HepG2 (cell line): ENCODE data around the gene MRPL54. TPM values are rescaled to one million over a fixed set of nuclear protein-coding genes. Genes with fewer than 3 reads are reported as not detected.
A peak's percentile ranks its signal among the peaks of the same experiment; 100 is the strongest.

ENCODE experiments used
- BRCA1 ChIP-seq: sonication (generic); formaldehyde crosslinking; IDR thresholded peaks from 2 replicates; pipeline ENCODE4 v1.4.0; 2020; ENCODE audit warnings: missing genetic modification reagents
- FUBP1 ChIP-seq: sonication (generic); formaldehyde crosslinking; IDR thresholded peaks from 2 replicates; pipeline ENCODE4 v1.5.1; 2020; ENCODE audit warnings: missing genetic modification reagents, mild to moderate bottlenecking, borderline replicate concordance
- GPN1 ChIP-seq: sonication (generic); formaldehyde crosslinking; IDR thresholded peaks from 2 replicates; pipeline ENCODE4 v1.5.1; 2020; ENCODE audit warnings: missing genetic modification reagents, borderline replicate concordance
- HOXD1 ChIP-seq: sonication (generic); formaldehyde crosslinking; IDR thresholded peaks from 2 replicates; pipeline ENCODE4 v1.5.0; 2020; ENCODE audit warnings: missing genetic modification reagents
- POGK ChIP-seq: sonication (generic); formaldehyde crosslinking; conservative IDR thresholded peaks from 2 replicates; pipeline ENCODE4 v1.8.0; 2022; ENCODE audit warnings: mild to moderate bottlenecking, moderate library complexity, missing genetic modification reagents
- POLR2AphosphoS2 ChIP-seq: IDR thresholded peaks from 2 replicates; pipeline ENCODE4 v1.6.1; 2011; ENCODE audit warnings: low read depth, low read length, improper control_type of control experiment
- PRMT3 ChIP-seq: sonication (generic); formaldehyde crosslinking; IDR thresholded peaks from 2 replicates; pipeline ENCODE4 v1.8.1; 2022; ENCODE audit warnings: low read depth, mild to moderate bottlenecking, moderate library complexity, missing genetic modification reagents, borderline replicate concordance
- PTBP1 ChIP-seq: fragments of 200-400 bp; formaldehyde crosslinking; IDR thresholded peaks from 2 replicates; pipeline ENCODE4 v1.6.1; 2018; ENCODE audit warnings: low read length, low read depth; ENCODE audit not compliant: poor library complexity, severe bottlenecking
- RARA ChIP-seq: IDR thresholded peaks from 2 replicates; pipeline ENCODE4 v1.6.1; 2016; ENCODE audit warnings: missing genetic modification reagents, missing compliant biosample characterization
- TGIF2 ChIP-seq: IDR thresholded peaks from 2 replicates; pipeline ENCODE4 v1.6.1; 2016; ENCODE audit warnings: control low read depth, missing compliant biosample characterization
- TP53 ChIP-seq: sonication (generic); formaldehyde crosslinking; conservative IDR thresholded peaks from 2 replicates; pipeline ENCODE4 v1.4.0; 2020; ENCODE audit warnings: missing genetic modification reagents
- ZNF280D ChIP-seq: sonication (generic); formaldehyde crosslinking; IDR thresholded peaks from 2 replicates; pipeline ENCODE4 v1.5.1; 2020; ENCODE audit warnings: mild to moderate bottlenecking, missing genetic modification reagents
- ZNF512B ChIP-seq: sonication (generic); formaldehyde crosslinking; IDR thresholded peaks from 2 replicates; pipeline ENCODE4 v1.5.1; 2020; ENCODE audit warnings: missing genetic modification reagents, mild to moderate bottlenecking, borderline replicate concordance
- ZNF552 ChIP-seq: sonication (generic); formaldehyde crosslinking; IDR thresholded peaks from 2 replicates; pipeline ENCODE4 v1.9.0; 2022; ENCODE audit warnings: missing genetic modification reagents, mild to moderate bottlenecking, borderline replicate concordance
- polyA plus RNA-seq, 8 experiments: library from polyadenylated mRNA; depleted of rRNA in 3 of 8; stranded (reverse) in 7 of 8; unstranded in 1 of 8; fragments of >200 nt; fragmentation: Illumina TruSeq in 4 of 8; extraction: Trizol in 4 of 8; gene quantifications; 2 replicates each; pipeline versions ENCODE4 v1.2.1 to v1.2.3, GENCODE V29; 2011 to 2016; ENCODE audit warnings: low read depth in 4 of 8, missing spikeins in 1 of 8, mixed read lengths in 1 of 8; ENCODE audit not compliant: insufficient read depth in 1 of 8
- total RNA-seq, 5 experiments: library from RNA; depleted of rRNA; stranded (reverse); fragments of >200 nt; fragmentation: Illumina TruSeq; extraction: Trizol; gene quantifications; 2 replicates each; pipeline ENCODE4 v1.2.3, GENCODE V29; 2016; ENCODE audit warnings: low read depth in 1 of 5
- TF ChIP-seq, protein P1 (sequence below): sonication (generic); formaldehyde crosslinking; IDR thresholded peaks from 2 replicates; pipeline ENCODE4 v1.5.0; 2020; ENCODE audit warnings: missing genetic modification reagents, mild to moderate bottlenecking, borderline replicate concordance

MRPL54 gene
- total and polyA plus RNA-seq, 2 of the 13 experiments (the other 11 are each of a cell fraction or from before 2014, with no cell fraction given), result 36.8 to 66.9 TPM

- TF ChIP-seq, protein P1, sequence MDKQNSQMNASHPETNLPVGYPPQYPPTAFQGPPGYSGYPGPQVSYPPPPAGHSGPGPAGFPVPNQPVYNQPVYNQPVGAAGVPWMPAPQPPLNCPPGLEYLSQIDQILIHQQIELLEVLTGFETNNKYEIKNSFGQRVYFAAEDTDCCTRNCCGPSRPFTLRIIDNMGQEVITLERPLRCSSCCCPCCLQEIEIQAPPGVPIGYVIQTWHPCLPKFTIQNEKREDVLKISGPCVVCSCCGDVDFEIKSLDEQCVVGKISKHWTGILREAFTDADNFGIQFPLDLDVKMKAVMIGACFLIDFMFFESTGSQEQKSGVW (CRISPR knock-in tag), result no peak
- TF ChIP-seq GPN1 (CRISPR knock-in tag) (no peak), PRMT3 (CRISPR knock-in tag) (no peak), TP53 (CRISPR knock-in tag) (no peak), POGK (CRISPR knock-in tag) (no peak), HOXD1 (CRISPR knock-in tag) (no peak), TGIF2 (CRISPR knock-in tag) (peak; percentile 89), ZNF280D (CRISPR knock-in tag) (no peak), BRCA1 (CRISPR knock-in tag) (0 out of 2 replicates have a peak, but pooled peaks have one; percentile 25), FUBP1 (CRISPR knock-in tag) (no peak), ZNF512B (CRISPR knock-in tag) (no peak), POLR2AphosphoS2 (peak; percentile 81; the same call in 1 of the 2 replicates), RARA (CRISPR knock-in tag) (peak; percentile 39; the same call in 1 of the 2 replicates), PTBP1 (no peak), ZNF552 (CRISPR knock-in tag) (no peak)
Measured at GRCh38 chr19:3762501-3763459, at the start of gene MRPL54 (continued).
